Cardiac muscle cell (in vitro differentiated cells and primary cell): Measurements from ENCODE around the gene PDE4B. TPM values are rescaled to one million over a fixed set of nuclear protein-coding genes. Genes with fewer than 3 reads are reported as not detected.
A peak's percentile ranks its signal among the peaks of the same experiment; 100 is the strongest.

Experiments used
- DNase-seq, 2 donors: peaks; one replicate each; pipeline versions ENCODE4 v3.0.0 to v3.0.0-alpha.2; 2010 to 2017; ENCODE audit warnings: low read depth in 1 of 2, low spot score in 1 of 2
- H3K27ac ChIP-seq: fragments of 200-600 bp; sonication (generic); 2 replicates; pipeline ENCODE4 v1.5.1; 2016
- H3K27me3 ChIP-seq: fragments of 200-600 bp; sonication (generic); 2 replicates; pipeline ENCODE4 v1.6.0; 2016; ENCODE audit warnings: control low read depth
- H3K36me3 ChIP-seq: fragments of 200-600 bp; sonication (generic); 2 replicates; pipeline ENCODE4 v1.5.1; 2016; ENCODE audit warnings: control low read depth
- H3K4me1 ChIP-seq: fragments of 200-600 bp; sonication (generic); 2 replicates; pipeline ENCODE4 v1.8.1; 2017; ENCODE audit warnings: low read depth, mild to moderate bottlenecking, mixed run types
- H3K4me3 ChIP-seq: fragments of 200-600 bp; sonication (generic); 2 replicates; pipeline ENCODE4 v1.5.1; 2016; ENCODE audit warnings: mild to moderate bottlenecking
- H3K9me3 ChIP-seq: fragments of 200-600 bp; sonication (generic); 2 replicates; pipeline ENCODE4 v1.5.1; 2017; ENCODE audit warnings: low read depth, mild to moderate bottlenecking, control low read depth
- CTCF ChIP-seq: IDR thresholded peaks from 2 replicates; pipeline ENCODE4 v1.5.1; 2012; ENCODE audit warnings: low read depth, mild to moderate bottlenecking, low read length
- polyA plus RNA-seq: library from polyadenylated mRNA; unstranded; fragments of >200 nt; fragmentation: Nextera tagmentation; extraction: Ambion mirVana; gene quantifications from 2 replicates; pipeline ENCODE4 v1.2.1, GENCODE V29; 2016
- total RNA-seq: library from RNA; depleted of rRNA; stranded (reverse); fragments of >200 nt; gene quantifications from 2 replicates; pipeline ENCODE4 v1.2.3, GENCODE V29; 2016

Gene PDE4B
- total and polyA plus RNA-seq, 2 experiments from 2014 or later: 0.65 to 3.9 TPM

- no peak overlapping the region for H3K4me3 ChIP-seq
- peak; percentile 90 to 94 for DNase-seq
- no peak overlapping the region for H3K27ac ChIP-seq
- H3K4me1 ChIP-seq: no peaks in the 10 kb centered on the region
- H3K9me3 ChIP-seq: no peaks in the 10 kb centered on the region
- peak; percentile 100 for TF ChIP-seq CTCF
- H3K36me3 ChIP-seq: no peaks in the 10 kb centered on the region
- H3K27me3 ChIP-seq: no peaks in the 10 kb centered on the region
Measured at GRCh38 chr1:66242646-66243547, 450.2 kb downstream of the PDE4B start.

DNA sequence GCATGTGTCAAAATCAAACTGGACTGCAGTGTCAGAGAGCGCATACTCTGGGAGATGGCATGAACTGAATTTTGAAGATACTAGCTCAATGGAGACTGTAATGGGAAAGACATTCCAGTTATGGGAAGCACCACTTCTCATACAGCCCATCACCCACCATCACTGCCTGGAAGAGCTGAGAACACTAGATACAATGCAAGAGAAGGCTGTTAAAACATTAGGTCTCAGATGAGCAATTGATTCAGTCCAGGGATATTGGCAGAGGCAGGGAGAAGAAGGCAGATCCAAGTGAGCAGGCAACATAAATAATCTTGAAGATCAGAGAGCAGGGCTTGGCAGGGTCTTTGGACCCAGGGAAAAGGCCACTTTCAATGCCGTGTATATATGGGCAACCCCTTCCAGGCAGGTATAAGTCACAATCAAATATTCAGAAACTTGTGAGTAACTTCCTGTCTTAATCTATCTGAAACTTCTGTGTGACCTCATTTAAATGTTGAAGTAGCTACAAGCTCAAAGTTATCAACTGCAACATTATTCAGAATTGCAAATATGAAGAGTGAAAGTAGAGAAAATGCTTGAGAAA is 450.9 kb downstream of the PDE4B start:
- H3K4me3 ChIP-seq: no peak overlapping the region
- H3K4me1 ChIP-seq: no peaks in the 10 kb centered on the region
- no peak overlapping the region for H3K27ac ChIP-seq
- DNase-seq: no peak
- TF ChIP-seq CTCF: no peak
- no peaks in the 10 kb centered on the region for H3K36me3 ChIP-seq
- no peaks in the 10 kb centered on the region for H3K9me3 ChIP-seq
- no peaks in the 10 kb centered on the region for H3K27me3 ChIP-seq

- Histone ChIP-seq H3K9me3 (no peaks in the 10 kb centered on the region), H3K36me3 (no peaks in the 10 kb centered on the region), H3K4me3 (no peak overlapping the region), H3K27ac (no peak overlapping the region), H3K27me3 (no peaks in the 10 kb centered on the region), H3K4me1 (no peaks in the 10 kb centered on the region)
- no peak for TF ChIP-seq CTCF
- no peak for DNase-seq
Measured at GRCh38 chr1:66244429-66244828, 451.7 kb downstream of the PDE4B start.

- no peak overlapping the region for H3K4me3 ChIP-seq
- no peak for TF ChIP-seq CTCF
- H3K27ac ChIP-seq: no peak overlapping the region
- no peaks in the 10 kb centered on the region for H3K27me3 ChIP-seq
- H3K4me1 ChIP-seq: no peaks in the 10 kb centered on the region
- DNase-seq: no peak
- H3K36me3 ChIP-seq: no peaks in the 10 kb centered on the region
- H3K9me3 ChIP-seq: no peaks in the 10 kb centered on the region
Measured at GRCh38 chr1:66245691-66246090, 453.0 kb downstream of the PDE4B start.

GRCh38 chr1:66246351-66247269 is 453.9 kb downstream of the PDE4B start:
- peak in 1 of 2 donors; percentile 60 for DNase-seq
- no peaks in the 10 kb centered on the region for H3K27me3 ChIP-seq
- H3K4me3 ChIP-seq: no peak overlapping the region
- H3K27ac ChIP-seq: no peak overlapping the region
- no peaks in the 10 kb centered on the region for H3K36me3 ChIP-seq
- H3K9me3 ChIP-seq: no peaks in the 10 kb centered on the region
- no peaks in the 10 kb centered on the region for H3K4me1 ChIP-seq
- TF ChIP-seq CTCF: no peak
